Fibroblast of mammary gland (primary cell): ENCODE data around the gene CMIP.

Experiments
- DNase-seq: peaks from one replicate; pipeline ENCODE4 v3.0.0-alpha.2; 2010; ENCODE audit warnings: low read depth
- H3K4me3 ChIP-seq: 2 replicates; pipeline ENCODE4 v1.5.1; 2011; ENCODE audit warnings: low read depth, mild to moderate bottlenecking, low read length, moderate library complexity; ENCODE audit not compliant: control insufficient read depth
- TF ChIP-seq, protein P1 (sequence below): conservative IDR thresholded peaks from 2 replicates; pipeline ENCODE4 v1.5.1; 2011; ENCODE audit warnings: low read depth, low read length, inconsistent platforms; ENCODE audit not compliant: control insufficient read depth, insufficient read depth

CMIP gene

DNA sequence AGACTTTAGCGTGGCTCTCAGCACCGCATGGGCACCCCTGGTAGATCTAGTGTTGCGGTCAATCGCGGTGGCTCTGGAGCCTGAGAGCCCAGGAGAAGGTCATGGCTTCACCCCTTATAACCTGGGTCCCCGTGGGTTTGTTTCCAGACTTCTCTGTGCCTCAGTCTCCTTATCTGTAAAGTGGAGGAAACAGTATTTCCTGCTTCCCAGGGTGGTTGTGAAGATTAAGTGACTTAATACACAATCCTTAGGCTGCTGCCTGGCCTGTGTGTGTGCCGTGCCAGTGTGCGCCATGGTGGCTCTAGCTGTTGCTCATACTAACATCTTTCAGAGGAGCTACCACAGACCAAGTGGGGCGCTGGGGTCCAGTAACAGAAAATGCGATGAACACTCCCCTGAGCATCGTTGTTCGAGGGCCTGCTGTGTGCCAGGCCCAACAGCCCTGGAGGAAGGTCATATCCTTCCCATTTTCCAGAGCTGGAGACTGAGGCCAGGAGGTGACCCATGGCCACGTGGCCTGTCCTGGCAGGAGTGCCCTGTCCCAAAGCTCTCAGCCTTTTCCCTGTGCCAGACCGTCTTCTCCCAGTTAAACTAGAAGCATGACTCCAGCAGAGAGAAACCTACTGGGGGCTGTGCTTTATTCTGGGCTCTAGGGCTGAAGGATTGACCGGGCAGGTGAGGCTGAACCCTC lies 70.1 kb downstream of the CMIP start:
- TF ChIP-seq, protein P1, sequence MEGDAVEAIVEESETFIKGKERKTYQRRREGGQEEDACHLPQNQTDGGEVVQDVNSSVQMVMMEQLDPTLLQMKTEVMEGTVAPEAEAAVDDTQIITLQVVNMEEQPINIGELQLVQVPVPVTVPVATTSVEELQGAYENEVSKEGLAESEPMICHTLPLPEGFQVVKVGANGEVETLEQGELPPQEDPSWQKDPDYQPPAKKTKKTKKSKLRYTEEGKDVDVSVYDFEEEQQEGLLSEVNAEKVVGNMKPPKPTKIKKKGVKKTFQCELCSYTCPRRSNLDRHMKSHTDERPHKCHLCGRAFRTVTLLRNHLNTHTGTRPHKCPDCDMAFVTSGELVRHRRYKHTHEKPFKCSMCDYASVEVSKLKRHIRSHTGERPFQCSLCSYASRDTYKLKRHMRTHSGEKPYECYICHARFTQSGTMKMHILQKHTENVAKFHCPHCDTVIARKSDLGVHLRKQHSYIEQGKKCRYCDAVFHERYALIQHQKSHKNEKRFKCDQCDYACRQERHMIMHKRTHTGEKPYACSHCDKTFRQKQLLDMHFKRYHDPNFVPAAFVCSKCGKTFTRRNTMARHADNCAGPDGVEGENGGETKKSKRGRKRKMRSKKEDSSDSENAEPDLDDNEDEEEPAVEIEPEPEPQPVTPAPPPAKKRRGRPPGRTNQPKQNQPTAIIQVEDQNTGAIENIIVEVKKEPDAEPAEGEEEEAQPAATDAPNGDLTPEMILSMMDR, result no peak

DNA sequence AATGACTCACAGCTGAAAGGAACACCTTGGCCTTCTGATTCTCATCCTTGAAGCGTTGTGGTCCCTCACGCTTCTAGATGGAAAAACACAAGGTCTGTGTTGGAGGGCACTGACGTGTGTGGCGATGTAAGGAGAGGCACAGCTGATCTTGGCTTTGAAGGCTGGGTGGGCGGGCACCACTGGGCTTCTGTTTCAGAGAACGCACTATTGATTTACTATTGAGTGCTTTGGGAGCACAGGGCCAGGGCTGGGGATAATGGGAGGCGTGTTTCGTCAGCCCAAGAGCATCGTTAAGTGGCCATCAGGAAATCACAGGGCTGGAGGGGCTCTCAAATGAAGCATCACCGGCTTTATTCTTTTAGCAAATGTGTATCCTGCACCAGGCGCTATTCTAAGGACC lies 70.7 kb downstream of the CMIP start:
- no peak for DNase-seq
- H3K4me3 ChIP-seq, result no peak overlapping the region
- TF ChIP-seq, protein P1, result no peak

More for the DNA sequence above, 70.1 kb downstream of the CMIP start:
- no peak for DNase-seq
- H3K4me3 ChIP-seq, result no peak overlapping the region

DNA sequence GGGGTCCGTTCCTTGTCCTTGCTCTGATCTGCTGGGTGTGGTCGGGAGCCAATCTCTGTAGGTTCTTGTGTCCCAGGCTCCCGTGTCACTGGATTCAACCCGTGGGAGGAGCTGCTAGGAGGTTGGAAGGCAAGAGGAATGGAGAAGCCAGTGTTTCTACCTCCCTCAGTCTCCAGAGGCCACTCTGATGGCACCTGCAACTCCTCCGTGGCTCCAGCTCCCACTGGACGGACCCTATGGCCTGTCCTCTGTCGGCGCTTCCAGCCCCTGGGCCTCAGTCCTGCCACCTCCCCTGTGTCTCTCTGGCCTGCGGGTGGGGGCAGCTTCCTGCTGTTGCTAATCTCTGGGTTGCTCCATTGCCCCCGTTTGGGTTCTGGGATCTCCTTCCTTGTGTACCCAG lies 71.1 kb downstream of the CMIP start:
- TF ChIP-seq, protein P1, result no peak
- no peak overlapping the region for H3K4me3 ChIP-seq
- DNase-seq, result no peak

DNA sequence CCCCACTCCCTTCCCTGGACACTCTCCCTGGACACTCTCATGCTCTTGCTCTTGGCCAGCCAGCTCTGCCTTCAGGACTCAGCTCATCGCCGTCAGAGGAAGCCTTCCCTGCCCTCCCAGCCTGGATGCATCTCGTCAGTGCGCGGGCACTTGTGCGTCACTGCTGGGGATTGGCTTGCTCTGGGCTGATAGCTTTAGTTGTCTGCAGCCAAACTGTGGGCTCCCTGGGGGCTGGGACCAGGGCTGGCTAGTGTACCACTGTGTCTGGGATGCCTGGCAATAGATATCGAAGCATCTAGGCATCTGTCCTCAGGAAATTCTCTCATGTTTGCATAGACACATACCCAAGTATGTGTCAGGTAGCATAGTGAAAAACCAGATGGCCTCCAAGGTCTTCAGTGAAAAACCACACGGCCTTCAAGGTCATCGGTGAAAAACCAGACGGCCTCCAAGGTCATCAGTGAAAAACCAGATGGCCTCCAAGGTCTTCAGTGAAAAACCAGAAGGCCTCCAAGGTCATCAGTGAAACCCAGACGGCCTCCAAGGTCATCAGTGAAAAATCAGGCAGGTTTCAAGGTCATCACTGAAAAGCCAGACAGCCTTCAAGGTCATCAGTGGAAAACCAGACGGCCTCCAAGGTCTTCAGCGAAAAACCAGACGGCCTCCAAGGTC lies 72.0 kb downstream of the CMIP start:
- DNase-seq, result peak; percentile 50
- TF ChIP-seq, protein P1, result no peak
- no peak overlapping the region for H3K4me3 ChIP-seq

DNA sequence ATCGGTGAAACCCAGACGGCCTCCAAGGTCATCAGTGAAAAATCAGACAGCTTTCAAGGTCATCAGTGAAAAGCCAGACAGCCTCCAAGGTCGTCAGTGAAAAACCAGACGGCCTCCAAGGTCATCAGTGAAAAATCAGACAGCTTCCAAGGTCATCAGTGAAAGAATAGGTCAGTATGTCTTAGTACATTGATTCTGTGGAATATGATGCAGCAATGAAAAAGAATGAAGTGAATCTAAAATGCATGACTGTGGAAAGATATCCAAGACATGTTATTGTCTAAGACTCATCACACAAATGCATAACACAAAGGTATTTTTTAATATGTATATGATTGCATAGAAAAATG lies 72.5 kb downstream of the CMIP start:
- DNase-seq, result no peak
- no peak overlapping the region for H3K4me3 ChIP-seq
- TF ChIP-seq, protein P1, result no peak

DNA sequence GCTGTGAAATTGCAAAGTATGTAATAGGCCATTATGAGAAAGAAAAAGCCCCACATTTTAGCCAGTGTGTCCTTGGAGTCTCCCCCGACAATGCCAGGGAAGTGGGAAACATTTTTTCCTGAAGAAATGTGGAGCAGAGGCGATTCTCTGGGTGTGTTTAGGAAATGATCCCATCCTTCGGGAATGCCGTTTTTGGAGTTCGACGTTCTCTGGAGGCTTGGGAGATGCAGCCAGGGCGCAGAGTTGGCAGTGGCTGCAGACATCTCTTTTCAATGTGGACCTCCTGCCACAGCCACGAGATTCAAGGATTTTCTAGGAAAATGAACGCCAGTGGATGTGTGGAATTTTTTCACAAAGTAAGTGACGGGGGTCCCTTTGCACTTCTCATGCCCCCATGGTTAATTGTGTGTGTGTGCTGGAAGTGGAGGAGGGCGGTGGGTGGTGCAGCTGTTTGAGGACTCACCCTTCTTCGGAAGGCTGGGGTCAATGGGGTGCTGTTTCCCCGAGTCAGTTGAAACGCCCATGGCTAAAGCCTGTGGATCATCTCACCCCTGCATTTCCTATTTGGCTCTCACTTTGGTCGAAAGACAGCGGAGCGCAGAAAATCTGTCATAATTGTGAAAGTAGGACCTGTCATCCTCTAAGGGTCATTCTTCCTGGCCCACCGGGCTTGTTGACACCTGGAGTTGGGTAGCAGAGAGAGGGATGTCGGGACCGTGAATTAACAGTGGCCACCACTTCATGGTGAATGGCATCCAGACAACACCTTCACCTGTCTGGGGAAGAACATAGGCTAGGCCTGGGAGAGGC lies 73.2 kb downstream of the CMIP start:
- DNase-seq, result peak; percentile 66
- no peak overlapping the region for H3K4me3 ChIP-seq
- TF ChIP-seq, protein P1, result no peak
